Trophoblast cell (in vitro differentiated cells and primary cell): Measurements from ENCODE around the gene ENTPD6.

Source experiments
- DNase-seq, 2 donors: peaks; one replicate each; pipeline ENCODE4 v3.0.0-alpha.2; 2016
- H2AFZ ChIP-seq: 2 replicates; pipeline ENCODE4 v1.6.1; 2013; ENCODE audit warnings: low read length, moderate library complexity, mild to moderate bottlenecking; ENCODE audit not compliant: insufficient read depth, poor library complexity
- H2AK5ac ChIP-seq: 2 replicates; pipeline ENCODE4 v1.6.1; 2013; ENCODE audit warnings: mild to moderate bottlenecking, low read length
- H2BK120ac ChIP-seq: 2 replicates; pipeline ENCODE4 v1.6.1; 2013; ENCODE audit warnings: low read length, mild to moderate bottlenecking, moderate library complexity; ENCODE audit not compliant: insufficient read depth, poor library complexity
- H2BK12ac ChIP-seq: 2 replicates; pipeline ENCODE4 v1.6.1; 2013; ENCODE audit warnings: mild to moderate bottlenecking, low read length, moderate library complexity
- H2BK5ac ChIP-seq: 2 replicates; pipeline ENCODE4 v1.6.1; 2013; ENCODE audit warnings: low read length, low read depth, moderate library complexity, mild to moderate bottlenecking; ENCODE audit not compliant: poor library complexity
- H3K14ac ChIP-seq: 2 replicates; pipeline ENCODE4 v1.6.1; 2013; ENCODE audit warnings: mild to moderate bottlenecking, low read length
- H3K18ac ChIP-seq: 2 replicates; pipeline ENCODE4 v1.6.1; 2013; ENCODE audit warnings: mild to moderate bottlenecking, low read length
- H3K23ac ChIP-seq: 2 replicates; pipeline ENCODE4 v1.6.1; 2013; ENCODE audit warnings: low read length
- H3K27ac ChIP-seq: 2 replicates; pipeline ENCODE4 v1.5.1; 2013; ENCODE audit warnings: low read depth, mild to moderate bottlenecking, inconsistent platforms, low read length, moderate library complexity
- H3K27me3 ChIP-seq: 2 replicates; pipeline ENCODE4 v1.6.1; 2013; ENCODE audit warnings: inconsistent platforms, mild to moderate bottlenecking, low read length, moderate library complexity; ENCODE audit not compliant: insufficient read depth
- H3K36me3 ChIP-seq, 2 experiments: 1 replicate in 1 of 2; 2 replicates in 1 of 2; pipeline ENCODE4 v1.6.1; 2013; ENCODE audit warnings: low read length in 2 of 2, mild to moderate bottlenecking in 2 of 2, moderate library complexity in 1 of 2; ENCODE audit not compliant: insufficient read depth in 2 of 2, control insufficient read depth in 1 of 2
- H3K4ac ChIP-seq: 2 replicates; pipeline ENCODE4 v1.6.1; 2013; ENCODE audit warnings: low read depth, mild to moderate bottlenecking, low read length, moderate library complexity
- H3K4me1 ChIP-seq, 2 experiments: 1 replicate in 1 of 2; 2 replicates in 1 of 2; pipeline ENCODE4 v1.6.1; 2013; ENCODE audit warnings: low read length in 2 of 2, mild to moderate bottlenecking in 2 of 2, moderate library complexity in 1 of 2; ENCODE audit not compliant: insufficient read depth in 2 of 2, control insufficient read depth in 1 of 2
- H3K4me2 ChIP-seq: 2 replicates; pipeline ENCODE4 v1.6.1; 2013; ENCODE audit warnings: inconsistent platforms, mild to moderate bottlenecking, low read length, moderate library complexity
- H3K4me3 ChIP-seq: 2 replicates; pipeline ENCODE4 v1.5.1; 2013; ENCODE audit warnings: mild to moderate bottlenecking, low read depth, low read length, inconsistent platforms
- H3K79me1 ChIP-seq: one replicate; pipeline ENCODE4 v1.6.1; 2013; ENCODE audit warnings: low read length
- H3K79me2 ChIP-seq: 2 replicates; pipeline ENCODE4 v1.6.1; 2013; ENCODE audit warnings: low read length, mild to moderate bottlenecking; ENCODE audit not compliant: control insufficient read depth, insufficient read depth, poor library complexity
- H3K9ac ChIP-seq: 2 replicates; pipeline ENCODE4 v1.6.1; 2013; ENCODE audit warnings: mild to moderate bottlenecking, low read length
- H3K9me3 ChIP-seq: 2 replicates; pipeline ENCODE4 v1.6.1; 2013; ENCODE audit warnings: low read depth, mild to moderate bottlenecking, control low read depth, inconsistent platforms, low read length; ENCODE audit not compliant: insufficient read depth
- H4K12ac ChIP-seq: 2 replicates; pipeline ENCODE4 v1.6.1; 2013; ENCODE audit warnings: low read depth, mild to moderate bottlenecking, low read length, moderate library complexity
- H4K8ac ChIP-seq: 2 replicates; pipeline ENCODE4 v1.6.1; 2013; ENCODE audit warnings: low read depth, mild to moderate bottlenecking, low read length, moderate library complexity
- H4K91ac ChIP-seq: one replicate; pipeline ENCODE4 v1.6.1; 2013; ENCODE audit warnings: low read depth, mild to moderate bottlenecking, low read length, moderate library complexity
- WGBS: extraction: QIAGEN DNeasy Blood & Tissue Kit; methylation state at CpG from one replicate; pipeline ENCODE4 v1.1.7; 2013; ENCODE audit warnings: missing lambda C conversion rate; ENCODE audit not compliant: insufficient read length, insufficient coverage; ENCODE audit errors: extremely low coverage; 5-methylcytosine and 5-hydroxymethylcytosine counted together

Gene ENTPD6

GRCh38 chr20:25242231-25242630 is 46.7 kb downstream of the ENTPD6 start:
- Histone ChIP-seq H3K27me3 (no peaks in the 10 kb centered on the region), H3K9me3 (peaks cover 3% of the 10 kb centered on the region), H2AFZ (no peak overlapping the region), H3K18ac (no peak overlapping the region), H2AK5ac (no peak overlapping the region), H4K8ac (no peak overlapping the region), H3K4me1 (peaks cover 15 to 18% of the 10 kb centered on the region in 2 experiments), H4K12ac (no peak overlapping the region), H3K23ac (no peak overlapping the region), H2BK5ac (no peak overlapping the region), H3K4me2 (no peak overlapping the region), H3K79me1 (peaks cover 3% of the 10 kb centered on the region), H3K4ac (no peak overlapping the region), H3K4me3 (no peak overlapping the region), H3K14ac (no peak overlapping the region), H3K9ac (no peak overlapping the region), H4K91ac (no peak overlapping the region), H2BK120ac (no peak overlapping the region), H3K36me3 (no peaks in the 10 kb centered on the region), H3K79me2 (no peaks in the 10 kb centered on the region), H2BK12ac (no peak overlapping the region), H3K27ac (no peak overlapping the region)
- WGBS: no CpG with 5 or more reads among the region's 10 CpGs
- DNase-seq: peak in 1 of 2 donors; percentile 9

- no peak overlapping the region for H2BK5ac ChIP-seq
- H3K27ac ChIP-seq: no peak overlapping the region
- no peak overlapping the region for H3K4me3 ChIP-seq
Observed at GRCh38 chr20:25243416-25243979, 48.0 kb downstream of the ENTPD6 start.

DNA sequence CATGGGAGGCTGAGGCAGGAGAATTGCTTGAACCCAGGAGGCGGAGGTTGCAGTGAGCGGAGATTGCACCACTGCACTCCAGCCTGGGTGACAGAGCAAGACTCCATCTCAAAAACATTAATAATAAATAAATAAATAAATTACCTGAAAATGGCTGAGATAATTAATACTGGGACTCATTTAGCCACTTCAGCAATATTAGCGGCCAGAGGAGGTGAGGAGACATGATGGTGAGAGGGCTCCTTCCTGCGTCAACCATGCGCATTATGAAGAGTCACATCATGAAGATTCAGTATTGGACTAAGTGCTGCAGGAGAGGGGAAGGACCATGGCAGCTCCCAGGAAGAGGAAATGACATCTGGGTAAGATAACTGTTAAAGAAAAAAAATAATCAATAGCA is 49.5 kb downstream of the ENTPD6 start:
- DNase-seq: no peak
- no peak overlapping the region for H2AK5ac ChIP-seq
- no peak overlapping the region for H4K8ac ChIP-seq
- no CpG with 5 or more reads among the region's 5 CpGs for WGBS
- peaks cover 9% of the 10 kb centered on the region for H3K79me2 ChIP-seq
- no peak overlapping the region for H3K27ac ChIP-seq
- no peak overlapping the region for H2BK5ac ChIP-seq
- no peaks in the 10 kb centered on the region for H3K27me3 ChIP-seq
- H4K91ac ChIP-seq: no peak overlapping the region
- no peak overlapping the region for H3K4me2 ChIP-seq
- no peak overlapping the region for H3K9ac ChIP-seq
- H3K23ac ChIP-seq: no peak overlapping the region
- no peak overlapping the region for H3K4ac ChIP-seq
- no peak overlapping the region for H2BK120ac ChIP-seq
- H3K4me1 ChIP-seq: peaks cover 6 to 7% of the 10 kb centered on the region in 2 experiments
- no peak overlapping the region for H2BK12ac ChIP-seq
- H2AFZ ChIP-seq: no peak overlapping the region
- H3K79me1 ChIP-seq: peaks cover 9% of the 10 kb centered on the region
- no peak overlapping the region for H3K4me3 ChIP-seq
- no peaks in the 10 kb centered on the region for H3K9me3 ChIP-seq
- no peak overlapping the region for H3K18ac ChIP-seq
- no peak overlapping the region for H3K14ac ChIP-seq
- no peak overlapping the region for H4K12ac ChIP-seq
- H3K36me3 ChIP-seq: no peaks in the 10 kb centered on the region

More at GRCh38 chr20:25243416-25243979, 48.0 kb downstream of the ENTPD6 start:
- H2AFZ ChIP-seq: no peak overlapping the region
- H3K14ac ChIP-seq: no peak overlapping the region
- no peak overlapping the region for H3K4me2 ChIP-seq
- H4K12ac ChIP-seq: no peak overlapping the region
- H3K79me1 ChIP-seq: peaks cover 7% of the 10 kb centered on the region
- no peak overlapping the region for H2BK12ac ChIP-seq
- H3K23ac ChIP-seq: no peak overlapping the region
- peaks cover 7% of the 10 kb centered on the region in 2 experiments for H3K4me1 ChIP-seq
- peaks cover 6% of the 10 kb centered on the region for H3K79me2 ChIP-seq
- DNase-seq: no peak
- H3K18ac ChIP-seq: no peak overlapping the region
- H3K4ac ChIP-seq: no peak overlapping the region
- no peaks in the 10 kb centered on the region for H3K36me3 ChIP-seq
- H3K9me3 ChIP-seq: no peaks in the 10 kb centered on the region
- H4K8ac ChIP-seq: no peak overlapping the region
- H3K27me3 ChIP-seq: no peaks in the 10 kb centered on the region
- H3K9ac ChIP-seq: no peak overlapping the region
- H2AK5ac ChIP-seq: no peak overlapping the region
- no peak overlapping the region for H2BK120ac ChIP-seq
- H4K91ac ChIP-seq: no peak overlapping the region

DNA sequence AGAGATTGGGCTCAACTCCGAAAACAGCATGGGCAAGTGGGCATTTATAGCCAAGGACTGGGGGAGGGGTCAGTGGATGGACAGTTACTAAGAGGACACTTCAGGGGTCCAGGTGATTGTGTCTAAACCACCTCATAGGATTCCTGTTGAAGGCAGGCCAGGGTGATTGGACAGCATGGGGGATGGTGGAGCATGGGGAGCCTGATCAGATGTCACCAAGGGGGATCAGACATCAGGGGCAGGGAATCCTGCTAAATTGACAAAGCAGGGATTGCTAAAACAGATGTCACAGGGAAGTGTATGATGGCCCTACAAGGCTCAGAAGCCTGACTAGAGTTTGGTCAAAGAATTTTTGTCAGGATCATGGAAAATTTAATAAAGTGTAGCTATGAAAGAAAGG is 49.9 kb downstream of the ENTPD6 start:
- no CpG with 5 or more reads among the region's 1 CpG for WGBS

More for the DNA sequence above, 49.9 kb downstream of the ENTPD6 start:
- no peak overlapping the region for H2BK5ac ChIP-seq
- H3K36me3 ChIP-seq: no peaks in the 10 kb centered on the region
- H3K9me3 ChIP-seq: no peaks in the 10 kb centered on the region
- H3K4me1 ChIP-seq: peaks cover 7% of the 10 kb centered on the region in 2 experiments
- H3K27ac ChIP-seq: no peak overlapping the region
- H3K79me1 ChIP-seq: peaks cover 9% of the 10 kb centered on the region
- H3K18ac ChIP-seq: no peak overlapping the region
- H2BK12ac ChIP-seq: no peak overlapping the region
- no peak overlapping the region for H4K12ac ChIP-seq
- no peaks in the 10 kb centered on the region for H3K27me3 ChIP-seq
- H3K4ac ChIP-seq: no peak overlapping the region
- no peak overlapping the region for H4K8ac ChIP-seq
- H3K9ac ChIP-seq: no peak overlapping the region
- no peak overlapping the region for H2AFZ ChIP-seq
- peaks cover 9% of the 10 kb centered on the region for H3K79me2 ChIP-seq
- H2AK5ac ChIP-seq: no peak overlapping the region
- no peak overlapping the region for H3K14ac ChIP-seq
- DNase-seq: no peak
- H3K4me3 ChIP-seq: no peak overlapping the region
- H3K23ac ChIP-seq: no peak overlapping the region
- no peak overlapping the region for H3K4me2 ChIP-seq
- no peak overlapping the region for H4K91ac ChIP-seq
- no peak overlapping the region for H2BK120ac ChIP-seq
